GM18526 (cell line): ENCODE data around the gene PTPRN.
A peak's percentile ranks its signal among the peaks of the same experiment; 100 is the strongest.

Source experiments
- POLR2A ChIP-seq: IDR thresholded peaks from 3 replicates; pipeline ENCODE4 v1.6.1; 2011; ENCODE audit not compliant: insufficient read length; ENCODE audit errors: extremely low read depth

The PTPRN gene

DNA sequence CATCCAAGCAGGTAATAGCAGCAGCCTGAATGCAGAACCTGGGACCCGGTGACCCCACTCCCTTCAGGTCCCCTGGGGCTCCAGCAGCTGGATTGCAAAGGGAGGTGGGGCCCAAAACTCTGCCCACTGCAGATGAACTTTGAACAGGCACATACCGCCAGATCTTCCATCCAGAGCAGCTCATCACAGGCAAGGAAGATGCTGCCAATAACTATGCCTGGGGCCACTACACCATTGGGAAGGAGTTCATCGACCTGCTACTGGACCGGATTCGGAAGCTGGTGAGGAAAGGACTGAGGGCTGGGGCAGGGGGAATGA lies 39.2 kb downstream of the PTPRN start:
- no peak for TF ChIP-seq POLR2A

DNA sequence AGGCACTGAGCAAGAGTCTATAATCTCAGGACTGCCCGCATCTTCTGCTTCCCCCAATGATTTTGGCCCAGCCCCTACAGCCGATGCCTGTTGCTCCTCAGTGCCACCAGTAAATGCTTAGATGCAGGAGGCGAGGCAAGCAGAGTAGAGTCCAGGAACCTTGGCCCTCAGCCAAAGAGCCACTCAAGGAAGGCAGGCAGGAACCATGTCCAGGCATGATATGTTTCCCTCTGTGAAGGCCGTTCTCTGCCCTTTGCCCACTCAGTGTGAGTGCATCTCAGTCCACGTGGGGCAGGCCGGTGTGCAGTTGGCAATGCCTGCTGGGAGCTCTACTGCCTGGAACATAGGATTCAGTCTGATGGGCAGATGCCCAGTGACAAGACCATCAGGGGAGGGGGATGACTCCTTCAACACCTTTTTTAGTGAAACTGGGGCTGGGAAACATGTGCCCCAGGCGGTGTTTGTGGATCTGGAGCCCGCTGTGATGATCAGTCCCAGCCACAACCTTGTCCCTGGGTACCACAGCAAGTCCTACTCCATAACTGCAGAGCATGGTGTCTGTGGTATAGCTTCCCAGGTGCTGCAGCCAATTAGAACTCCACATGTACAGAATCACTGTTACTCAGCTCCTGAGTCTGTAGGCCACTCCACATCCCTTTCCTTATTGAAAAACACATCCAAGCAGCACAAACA lies 39.7 kb downstream of the PTPRN start:
- TF ChIP-seq POLR2A, result no peak

DNA sequence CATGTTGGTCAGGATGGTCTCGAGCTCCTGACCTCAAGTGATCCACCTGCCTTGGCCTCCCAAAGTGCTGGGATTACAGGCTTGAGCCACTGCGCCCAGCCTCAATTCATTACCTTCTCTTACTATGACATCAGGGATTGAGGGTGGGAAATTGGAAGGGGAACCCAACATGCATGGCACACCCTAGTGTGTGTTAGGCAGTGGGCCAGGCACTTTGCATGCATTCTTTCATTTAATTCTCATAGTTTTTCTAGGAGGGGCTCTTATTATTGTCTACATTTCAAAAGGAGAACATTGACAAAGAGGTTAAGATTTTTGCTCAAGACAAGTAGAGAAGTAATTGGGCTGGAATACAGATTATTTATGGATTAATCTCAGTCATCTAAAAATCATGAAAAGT lies 40.9 kb downstream of the PTPRN start:
- TF ChIP-seq POLR2A, result no peak

DNA sequence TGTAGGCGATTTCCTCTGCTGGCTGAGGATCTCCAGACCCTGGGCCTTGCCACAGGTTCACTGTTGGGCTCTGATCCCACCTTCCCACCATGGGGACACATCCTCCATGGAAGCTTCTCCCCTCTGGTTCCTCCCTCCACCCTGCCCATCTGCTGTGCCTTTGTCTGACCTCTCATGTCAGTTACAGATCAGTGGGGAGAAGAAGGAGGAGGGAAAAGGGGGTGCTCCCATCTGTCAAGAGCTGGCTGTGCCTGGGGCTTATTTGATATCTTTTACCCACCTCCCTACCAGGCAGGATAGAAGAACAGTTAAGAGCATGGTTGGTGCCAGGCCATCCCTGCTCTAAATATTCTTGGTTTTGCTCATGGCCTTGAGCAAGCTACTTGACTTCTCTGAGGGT lies 42.3 kb downstream of the PTPRN start:
- no peak for TF ChIP-seq POLR2A

DNA sequence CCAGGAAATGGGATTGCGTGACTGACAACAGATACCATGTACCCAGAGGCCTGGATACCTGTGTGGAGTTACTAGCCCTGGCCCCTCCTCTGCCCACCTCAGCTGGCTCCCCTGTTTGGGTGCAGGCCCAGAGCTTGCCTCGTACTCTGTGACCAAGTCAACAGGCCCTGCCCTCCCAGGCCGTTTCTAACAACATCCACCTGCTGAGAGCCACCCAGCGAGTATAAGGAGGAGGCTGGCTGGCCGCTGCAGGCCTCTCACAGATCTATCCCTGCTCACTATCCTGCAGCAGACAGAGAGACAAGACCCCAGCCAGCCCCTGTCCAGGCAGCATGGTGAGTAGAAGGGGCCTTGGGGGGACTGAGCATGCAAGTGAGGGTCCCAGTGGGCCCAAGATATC lies 43.0 kb downstream of the PTPRN start:
- no peak for TF ChIP-seq POLR2A

DNA sequence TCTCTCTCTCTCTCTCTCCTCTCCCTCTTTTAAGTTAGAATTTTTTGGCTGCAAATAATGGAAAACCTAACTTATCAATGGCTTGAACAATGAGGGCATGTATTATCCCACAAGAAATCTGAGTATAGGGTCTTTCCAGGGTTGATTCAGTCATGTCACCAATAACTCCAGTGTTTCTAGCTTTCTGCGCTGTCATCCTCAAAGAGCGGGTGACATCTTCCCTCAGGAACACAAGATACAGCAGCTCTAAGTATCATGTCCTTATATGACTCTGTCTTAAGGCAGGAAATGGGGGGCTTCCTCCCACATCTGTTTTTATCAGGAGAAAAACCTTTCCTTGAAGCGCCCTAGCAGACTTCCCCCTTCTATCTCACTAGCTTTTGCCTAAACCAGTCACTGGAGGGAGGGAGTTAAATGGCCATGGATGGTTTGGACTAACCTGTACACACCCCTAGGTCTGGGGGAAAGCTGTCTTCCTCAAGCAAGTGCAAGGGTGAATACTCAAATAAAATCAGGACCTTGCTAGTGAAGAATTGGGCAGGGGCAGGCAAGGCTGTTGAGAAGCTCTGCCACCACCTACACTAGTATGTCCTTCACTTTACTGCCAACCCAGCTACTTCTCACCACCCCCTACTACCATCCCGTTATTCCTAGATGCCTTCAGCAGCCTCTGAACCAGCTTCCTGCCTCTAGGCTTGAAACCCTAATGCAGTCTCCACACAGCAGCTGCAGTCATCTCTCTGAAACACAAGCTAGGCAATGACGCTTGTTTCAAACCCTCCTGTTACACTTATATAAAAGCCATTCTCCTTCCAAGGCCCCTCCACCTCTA lies 48.0 kb downstream of the PTPRN start:
- TF ChIP-seq POLR2A, result no peak

DNA sequence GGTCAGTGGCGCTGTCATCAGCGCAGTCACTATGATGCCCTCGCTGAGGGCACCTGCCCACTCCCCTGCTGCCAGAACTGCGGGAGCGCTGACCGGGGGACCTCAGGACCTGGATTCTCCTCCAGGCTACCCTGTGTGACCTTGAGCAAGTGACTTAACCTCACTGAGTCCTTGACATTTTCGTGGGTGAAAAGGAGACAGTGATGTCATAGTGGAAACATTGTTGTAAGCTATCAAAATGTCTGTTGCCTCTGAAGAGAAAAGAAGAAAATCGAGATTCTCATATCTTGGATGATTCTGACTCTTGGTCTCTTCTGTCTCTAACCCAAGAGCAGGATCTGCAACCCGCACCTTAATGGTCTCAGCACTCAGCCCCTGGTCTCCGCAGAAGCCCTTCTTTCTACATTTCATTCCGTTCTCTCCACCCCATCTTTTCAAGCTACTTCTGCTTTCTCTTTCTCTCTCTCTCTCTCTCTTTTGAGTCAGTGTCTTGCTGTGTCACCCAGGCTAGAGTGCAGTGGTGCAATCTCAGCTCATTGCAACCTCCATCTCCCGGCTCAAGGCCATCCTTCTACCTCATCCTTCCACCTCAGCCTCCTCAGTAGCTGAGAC lies 54.5 kb downstream of the PTPRN start:
- TF ChIP-seq POLR2A, result no peak

DNA sequence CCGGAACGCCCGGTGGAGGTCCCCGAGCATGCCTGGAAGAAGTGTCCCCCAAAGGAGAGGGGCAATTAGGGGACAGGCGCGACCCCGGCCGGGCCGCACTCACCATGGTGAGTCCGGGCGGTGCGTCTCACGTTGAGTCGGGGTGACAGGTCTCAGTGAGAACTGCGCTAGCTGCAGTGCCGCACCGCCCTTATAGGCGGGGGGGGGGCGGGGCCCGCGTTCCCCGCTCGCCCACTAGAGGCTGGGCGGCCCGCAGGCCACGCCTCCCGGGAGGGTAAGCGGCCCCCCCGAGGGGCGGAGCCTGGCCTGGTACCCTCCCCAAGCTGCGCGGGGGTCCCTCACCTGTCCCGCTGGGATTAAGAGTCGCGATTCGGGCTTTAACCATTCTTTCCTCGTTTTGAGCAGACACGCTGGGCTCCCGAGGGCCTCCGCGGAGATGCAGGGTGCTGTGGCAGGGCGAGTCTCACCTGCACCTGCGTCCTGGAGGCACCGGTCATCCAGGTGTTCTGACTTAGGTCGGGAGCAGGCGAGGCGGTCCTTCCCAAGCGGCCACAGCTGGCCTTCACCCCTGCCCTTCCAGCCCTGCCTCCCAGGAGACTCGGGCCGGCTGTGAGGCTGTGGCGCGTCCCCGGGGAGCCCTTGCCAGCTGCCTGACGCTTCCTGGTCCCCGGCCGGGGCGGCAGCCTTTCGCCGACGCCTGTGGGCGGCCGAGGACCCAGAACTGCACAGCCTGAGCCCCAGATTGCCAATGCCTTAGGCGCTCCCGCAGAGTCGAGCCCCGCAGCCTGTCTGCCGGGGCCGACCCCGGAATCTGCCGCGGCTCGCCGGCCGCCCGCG lies 55.2 kb downstream of the PTPRN start, which contains the start of gene TUBA4A:
TSS of gene TUBA4A (minus strand) at position 166 of the 837 bp plus-strand sequence. CDS start at position 106, 60 bp downstream.
- peak; percentile 100 for TF ChIP-seq POLR2A

DNA sequence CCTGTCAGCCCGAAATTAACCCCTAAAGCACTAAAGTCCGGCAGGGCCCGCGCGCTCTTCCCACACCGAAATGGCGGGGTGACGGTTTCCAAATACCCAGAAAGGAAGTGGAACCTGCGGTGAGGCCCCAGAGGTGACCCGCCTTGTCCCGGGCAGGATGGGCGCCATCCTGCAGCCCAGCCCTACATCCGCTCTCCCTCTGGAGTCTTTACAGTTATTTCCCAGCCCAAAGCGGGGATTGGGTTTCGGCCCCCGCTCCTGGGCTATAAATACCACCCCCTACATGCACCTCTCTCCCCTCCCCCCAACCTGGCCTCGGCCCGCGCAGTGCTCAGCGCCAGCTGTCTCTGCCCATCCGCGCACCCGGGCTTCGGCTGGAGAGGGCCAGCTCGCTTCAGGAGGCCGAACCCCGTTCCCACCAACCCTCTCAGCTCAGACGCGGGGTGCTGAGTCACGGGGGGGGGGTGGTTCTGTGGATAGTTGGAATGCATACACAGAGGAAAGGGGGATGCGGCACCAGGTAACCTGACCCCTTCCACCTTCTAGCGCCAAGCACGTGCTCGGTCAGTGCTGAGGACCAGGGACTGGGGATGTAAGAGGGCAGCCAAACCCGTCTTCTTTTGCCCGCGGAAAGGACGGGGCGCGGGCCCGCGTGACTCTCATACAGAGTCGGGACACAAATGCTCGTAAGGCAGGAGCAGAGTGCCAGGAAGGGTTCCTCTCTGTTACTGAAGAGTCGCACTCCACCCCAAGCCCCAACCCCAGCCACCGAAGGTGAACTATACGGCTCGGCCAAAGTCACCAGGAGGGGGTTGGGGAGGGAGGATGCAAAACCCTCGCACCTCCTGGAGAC lies 56.1 kb downstream of the PTPRN start, which contains the start of gene TUBA4B:
TSS of gene TUBA4B (plus strand) at position 344 of the 853 bp plus-strand sequence. CDS start at position 509, 165 bp downstream.
- TF ChIP-seq POLR2A, result no peak

DNA sequence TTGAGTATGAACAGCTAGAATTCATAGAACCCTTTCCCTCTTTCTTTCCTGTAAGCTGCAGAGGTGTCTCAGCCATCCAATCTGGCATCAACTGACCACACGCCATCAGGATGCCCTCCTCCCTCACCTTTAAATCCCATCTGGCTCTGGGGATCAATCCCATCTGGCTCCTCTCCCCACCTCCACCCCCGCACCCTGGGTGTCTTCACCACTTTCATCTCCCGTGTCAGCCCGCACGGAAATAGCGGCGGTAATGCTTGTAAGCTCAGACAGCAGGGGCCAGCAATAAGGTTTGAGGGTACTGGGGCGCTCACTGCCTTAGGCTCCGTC lies 56.7 kb downstream of the PTPRN start:
- no peak for TF ChIP-seq POLR2A

DNA sequence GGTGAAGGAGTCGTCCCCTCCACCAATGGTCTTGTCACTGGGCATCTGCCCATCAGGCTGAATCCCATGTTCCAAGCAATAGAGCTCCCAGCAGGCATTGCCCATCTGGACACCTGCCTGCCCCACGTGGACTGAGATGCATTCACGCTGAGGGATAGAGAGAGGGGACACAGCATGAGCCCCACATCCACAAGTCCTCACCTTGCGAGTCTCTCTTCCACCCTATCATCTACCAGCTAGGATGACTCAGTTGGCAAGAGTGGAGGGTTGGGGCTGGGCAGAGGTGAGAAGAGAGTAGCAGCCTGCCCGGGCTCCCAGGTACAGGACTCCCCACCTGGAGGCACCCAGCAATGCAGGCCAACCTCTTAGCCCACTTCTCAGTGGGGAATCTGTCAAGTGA lies 57.1 kb downstream of the PTPRN start:
- TF ChIP-seq POLR2A, result no peak

DNA sequence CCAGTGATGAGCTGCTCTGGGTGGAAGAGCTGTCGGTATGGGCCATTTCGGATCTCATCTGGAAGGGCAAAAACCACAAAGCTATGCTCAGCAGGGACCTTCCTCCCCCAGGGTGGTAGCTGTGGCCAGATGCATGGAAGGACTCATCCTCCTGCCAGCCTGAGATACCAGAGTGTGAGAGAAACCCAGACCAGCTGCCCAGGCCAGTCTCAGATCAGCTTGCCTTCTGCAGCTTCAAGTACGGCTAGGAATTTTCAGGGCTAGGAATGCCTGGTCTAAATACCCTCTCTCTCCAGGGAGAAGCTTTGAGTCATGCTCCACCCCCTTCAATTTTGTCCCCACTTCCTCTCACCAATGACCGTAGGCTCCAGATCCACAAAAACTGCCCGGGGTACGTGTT lies 57.5 kb downstream of the PTPRN start:
- no peak for TF ChIP-seq POLR2A

DNA sequence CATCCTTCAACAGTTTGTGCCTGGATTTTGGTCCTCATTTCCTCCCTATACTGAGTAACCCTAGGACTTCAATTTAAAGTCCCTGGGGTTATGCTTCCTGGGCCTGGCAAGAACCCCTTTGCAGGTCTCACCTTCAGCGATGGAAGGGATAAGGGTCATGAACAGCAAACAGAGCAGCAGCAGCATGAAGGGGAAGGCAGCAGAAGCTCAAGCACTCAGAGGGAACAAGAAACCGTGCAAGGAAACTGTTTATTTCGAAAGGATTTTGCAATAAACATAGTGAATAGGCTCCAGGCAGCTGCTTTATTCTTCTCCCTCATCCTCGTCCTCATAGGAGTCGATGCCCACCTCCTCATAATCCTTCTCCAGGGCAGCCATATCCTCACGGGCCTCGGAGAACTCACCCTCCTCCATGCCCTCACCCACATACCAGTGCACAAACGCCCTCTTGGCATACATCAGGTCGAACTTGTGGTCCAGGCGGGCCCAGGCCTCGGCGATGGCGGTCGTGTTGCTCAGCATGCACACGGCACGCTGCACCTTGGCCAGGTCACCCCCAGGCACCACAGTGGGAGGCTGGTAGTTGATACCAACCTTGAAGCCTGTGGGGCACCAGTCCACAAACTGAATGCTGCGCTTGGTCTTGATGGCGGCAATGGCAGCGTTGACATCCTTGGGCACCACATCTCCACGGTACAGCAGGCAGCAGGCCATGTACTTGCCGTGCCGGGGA lies 59.0 kb downstream of the PTPRN start:
- no peak for TF ChIP-seq POLR2A
